Activated CD8-positive, alpha-beta T cell treated with anti-CD3 and anti-CD28 coated beads for 36 hours (primary cell): ENCODE results near the gene ZNF652. TPM values are rescaled to one million over a fixed set of nuclear protein-coding genes. Genes with fewer than 3 reads are reported as not detected.

Experiments
- ATAC-seq: fragments of 200-7000 bp; cut with Tn5 transposase; one replicate; pipeline ENCODE4 v1.10.0; 2021; ENCODE audit warnings: mild to moderate bottlenecking, moderate library complexity
- CTCF ChIA-PET: fragments of 350-600 bp; sonication (Branson Sonifier 250); formaldehyde crosslinking; loops from one replicate; lab custom pipeline; 2021; ENCODE audit warnings: antibody characterized with exemption; lab: Charles Lee
- POLR2A ChIA-PET: fragments of 350-600 bp; sonication (Branson Sonifier 250); formaldehyde crosslinking; loops from one replicate; lab custom pipeline; 2021; ENCODE audit warnings: antibody characterized with exemption; lab: Charles Lee
- DNase-seq: peaks from one replicate; pipeline ENCODE4 v3.0.0-alpha.2; 2020
- H3K27ac Mint-ChIP-seq: one replicate; pipeline ENCODE4 v1.8.0; 2021; ENCODE audit warnings: mild to moderate bottlenecking, mixed read lengths
- H3K27me3 Mint-ChIP-seq: one replicate; pipeline ENCODE4 v1.8.0; 2021; ENCODE audit warnings: mixed read lengths
- H3K36me3 Mint-ChIP-seq: one replicate; pipeline ENCODE4 v1.8.0; 2021; ENCODE audit warnings: low read depth, mixed read lengths
- H3K4me1 Mint-ChIP-seq: one replicate; pipeline ENCODE4 v1.8.0; 2021; ENCODE audit warnings: low read depth, mixed read lengths
- H3K4me3 Mint-ChIP-seq: one replicate; pipeline ENCODE4 v1.8.0; 2021; ENCODE audit warnings: mild to moderate bottlenecking, moderate library complexity, mixed read lengths
- H3K9me3 Mint-ChIP-seq: one replicate; pipeline ENCODE4 v1.8.0; 2021; ENCODE audit warnings: mixed read lengths
- intact Hi-C: fragments of 100-400 bp; cut with micrococcal nuclease; formaldehyde crosslinking; loops from one replicate; pipeline ENCODE4 v1.10.0; 2022
- total RNA-seq, 2 experiments: library from RNA; stranded (reverse); gene quantifications; one replicate each; pipeline ENCODE4 v1.2.3, GENCODE V29; 2021
- TF ChIP-seq, protein P1 (sequence below): fragments of 200-600 bp; IDR thresholded peaks from one replicate; pipeline ENCODE4 v1.8.0; 2022; ENCODE audit warnings: antibody characterized with exemption, mild to moderate bottlenecking

Gene ZNF652
- total RNA-seq, 2 experiments from 2014 or later = 6.4 to 6.7 TPM

- intact Hi-C loops = no loop called here
- Mint-ChIP-seq H3K9me3 (no peaks in the 10 kb centered on the region), H3K27ac (no peak overlapping the region), H3K36me3 (peaks cover 3% of the 10 kb centered on the region), H3K27me3 (no peaks in the 10 kb centered on the region), H3K4me3 (no peak overlapping the region), H3K4me1 (peaks cover 33% of the 10 kb centered on the region)
- POLR2A ChIA-PET = interaction anchor here (0.6 to 1.1 kb wide), 4 partner anchors 14 to 312 kb away, joined by 3 to 5 read pairs (median 4); no protein-coding TSS in a partner anchor
- CTCF ChIA-PET = interaction anchor here (0.7 to 1.6 kb wide), 7 partner anchors 11 to 59 kb away, joined by 3 to 8 read pairs (median 3); no protein-coding TSS in a partner anchor
- DNase-seq (no peak), ATAC-seq (no peak)
- TF ChIP-seq, protein P1, sequence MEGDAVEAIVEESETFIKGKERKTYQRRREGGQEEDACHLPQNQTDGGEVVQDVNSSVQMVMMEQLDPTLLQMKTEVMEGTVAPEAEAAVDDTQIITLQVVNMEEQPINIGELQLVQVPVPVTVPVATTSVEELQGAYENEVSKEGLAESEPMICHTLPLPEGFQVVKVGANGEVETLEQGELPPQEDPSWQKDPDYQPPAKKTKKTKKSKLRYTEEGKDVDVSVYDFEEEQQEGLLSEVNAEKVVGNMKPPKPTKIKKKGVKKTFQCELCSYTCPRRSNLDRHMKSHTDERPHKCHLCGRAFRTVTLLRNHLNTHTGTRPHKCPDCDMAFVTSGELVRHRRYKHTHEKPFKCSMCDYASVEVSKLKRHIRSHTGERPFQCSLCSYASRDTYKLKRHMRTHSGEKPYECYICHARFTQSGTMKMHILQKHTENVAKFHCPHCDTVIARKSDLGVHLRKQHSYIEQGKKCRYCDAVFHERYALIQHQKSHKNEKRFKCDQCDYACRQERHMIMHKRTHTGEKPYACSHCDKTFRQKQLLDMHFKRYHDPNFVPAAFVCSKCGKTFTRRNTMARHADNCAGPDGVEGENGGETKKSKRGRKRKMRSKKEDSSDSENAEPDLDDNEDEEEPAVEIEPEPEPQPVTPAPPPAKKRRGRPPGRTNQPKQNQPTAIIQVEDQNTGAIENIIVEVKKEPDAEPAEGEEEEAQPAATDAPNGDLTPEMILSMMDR = no peak
Measured at GRCh38 chr17:49334744-49335512, 27.1 kb downstream of the ZNF652 start.

GRCh38 chr17:49333804-49334203 is 28.2 kb downstream of the ZNF652 start:
- POLR2A ChIA-PET = interaction anchor here (0.9 kb wide), 1 partner anchor 27 kb away, joined by 3 read pairs; no protein-coding TSS in a partner anchor
- CTCF ChIA-PET = interaction anchor here (1.6 kb wide), 1 partner anchor 18 kb away, joined by 8 read pairs; no protein-coding TSS in a partner anchor
- H3K27me3 Mint-ChIP-seq = no peaks in the 10 kb centered on the region

DNA sequence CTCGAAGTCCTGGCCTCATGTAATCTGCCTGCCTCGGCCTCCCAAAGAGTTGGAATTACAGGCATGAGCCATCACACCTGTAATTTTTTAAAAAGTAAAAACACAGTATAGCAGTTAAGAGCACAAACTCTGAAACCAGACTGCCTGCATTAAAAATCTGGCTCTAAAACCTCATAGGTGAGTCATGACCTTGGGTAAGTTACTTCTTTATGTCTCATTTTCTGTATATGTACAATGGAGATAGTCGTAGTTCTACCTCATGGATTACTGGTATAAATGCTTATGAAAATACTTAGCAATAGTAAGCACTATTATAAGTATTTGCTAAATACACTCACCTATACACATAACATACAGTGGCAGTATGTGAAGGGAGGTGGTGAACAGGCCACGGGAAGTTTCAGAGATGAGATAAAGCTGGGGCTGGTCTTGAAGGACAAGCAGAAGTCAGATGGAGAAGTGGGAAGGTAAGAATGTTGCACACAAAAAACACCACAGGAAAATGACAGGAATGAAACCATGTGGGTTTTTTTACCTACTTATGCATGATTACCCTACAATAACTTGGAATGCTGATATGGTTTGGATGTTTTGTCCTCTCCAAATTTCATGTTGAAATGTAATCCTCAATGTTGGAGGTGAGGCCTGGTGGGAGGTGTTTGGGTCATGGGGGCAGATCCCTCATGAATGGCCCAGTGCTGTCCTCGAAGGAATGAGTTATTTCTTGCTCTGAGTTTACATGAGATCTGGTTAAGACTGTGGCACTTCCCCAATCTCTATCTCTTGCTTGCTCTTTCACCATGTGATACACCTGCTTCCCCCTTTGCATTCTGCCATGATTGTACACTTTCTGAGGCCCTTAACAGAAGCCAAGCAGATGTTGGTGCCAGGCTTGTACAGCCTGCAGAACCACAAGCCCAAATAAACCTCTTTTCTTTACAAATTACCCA is 33.9 kb downstream of the ZNF652 start:
- no peak for DNase-seq
- H3K27ac Mint-ChIP-seq = no peak overlapping the region
- CTCF ChIA-PET = interaction anchor here (1.2 to 2.2 kb wide), 4 partner anchors 13 to 79 kb away, joined by 3 to 17 read pairs (median 8); no protein-coding TSS in a partner anchor
- H3K36me3 Mint-ChIP-seq = no peaks in the 10 kb centered on the region
- TF ChIP-seq, protein P1 = no peak
- peak; percentile 69 for ATAC-seq
- H3K4me1 Mint-ChIP-seq = peaks cover 33% of the 10 kb centered on the region
- no peak overlapping the region for H3K4me3 Mint-ChIP-seq
- no peaks in the 10 kb centered on the region for H3K9me3 Mint-ChIP-seq
- POLR2A ChIA-PET = no interaction called here
- intact Hi-C loops = no loop called here
- no peaks in the 10 kb centered on the region for H3K27me3 Mint-ChIP-seq

More at GRCh38 chr17:49333804-49334203, 28.2 kb downstream of the ZNF652 start:
- DNase-seq = no peak
- intact Hi-C loops = no loop called here
- Mint-ChIP-seq H3K9me3 (no peaks in the 10 kb centered on the region), H3K4me3 (no peak overlapping the region), H3K36me3 (peaks cover 1% of the 10 kb centered on the region), H3K27ac (no peak overlapping the region), H3K4me1 (peaks cover 23% of the 10 kb centered on the region)
- TF ChIP-seq, protein P1 = no peak
- no peak for ATAC-seq

DNA sequence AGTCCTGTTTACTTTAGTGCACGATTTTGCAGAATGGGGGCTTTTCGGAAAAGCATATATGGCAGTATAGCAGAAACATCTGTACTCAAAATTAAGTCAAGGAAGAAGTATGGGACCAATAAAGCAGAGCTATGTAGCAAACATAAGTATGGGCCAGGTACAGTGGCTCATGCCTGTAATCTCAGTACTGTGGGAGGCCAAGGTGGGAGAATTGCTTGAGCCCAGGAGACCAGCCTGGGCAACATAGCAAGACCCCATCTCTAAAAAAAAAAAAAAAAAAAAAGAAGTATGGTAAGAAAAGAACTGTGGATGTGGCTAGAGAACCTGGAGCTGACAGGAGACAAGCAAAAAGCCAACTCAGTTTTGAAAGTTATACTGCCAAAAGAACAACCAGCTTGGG is 36.1 kb downstream of the ZNF652 start:
- TF ChIP-seq, protein P1 = no peak
- CTCF ChIA-PET = interaction anchor here (1.1 to 3.6 kb wide), 4 partner anchors 9 to 89 kb away, joined by 3 to 22 read pairs (median 6); partner anchors contain the start of gene PHB1
- no peaks in the 10 kb centered on the region for H3K36me3 Mint-ChIP-seq
- no peak overlapping the region for H3K4me3 Mint-ChIP-seq
- POLR2A ChIA-PET = interaction anchor here (0.6 to 0.9 kb wide), 2 partner anchors 14 to 1827 kb away, joined by 3 to 4 read pairs; no protein-coding TSS in a partner anchor
- H3K4me1 Mint-ChIP-seq = peaks cover 36% of the 10 kb centered on the region
- intact Hi-C loops = no loop called here
- no peaks in the 10 kb centered on the region for H3K27me3 Mint-ChIP-seq
- H3K27ac Mint-ChIP-seq = no peak overlapping the region
- ATAC-seq (no peak), DNase-seq (no peak)
- H3K9me3 Mint-ChIP-seq = no peaks in the 10 kb centered on the region
